ENCODE results near the gene NCKIPSD.

NCKIPSD gene

DNA sequence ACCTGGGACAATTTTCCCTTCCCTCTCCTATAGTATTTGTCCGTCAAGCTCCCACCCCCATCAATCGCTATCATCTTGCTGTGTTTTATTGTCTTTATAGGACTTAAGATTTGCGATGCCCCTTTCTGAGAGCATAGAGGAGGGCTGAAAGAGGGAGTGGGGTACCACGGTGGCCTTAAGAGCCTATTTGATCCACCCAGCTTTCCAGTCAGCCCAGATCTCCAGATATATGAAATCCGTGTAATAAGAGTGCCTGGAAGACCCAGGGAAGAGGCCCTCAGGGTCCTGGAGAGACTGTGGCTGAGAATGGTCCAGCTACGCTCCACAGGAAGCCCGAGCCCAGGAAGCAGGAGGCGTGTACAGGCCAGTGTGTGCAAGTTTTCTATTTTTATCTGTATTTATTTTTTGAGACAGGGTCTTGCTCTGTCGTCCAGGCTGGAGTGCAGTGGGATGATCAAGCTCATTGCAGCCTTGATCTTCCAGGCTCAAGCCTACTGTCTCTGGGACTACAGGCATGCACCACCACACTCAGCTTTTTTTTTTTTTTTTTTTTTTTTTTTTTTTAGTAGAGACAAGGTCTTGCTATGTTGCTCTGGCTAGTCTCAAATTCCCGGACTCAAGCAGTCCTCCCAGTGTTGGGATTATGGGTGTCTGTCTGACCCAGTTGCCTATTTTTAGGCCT is 964 bp upstream of the NCKIPSD start:
- Histone ChIP-seq H3K9ac (ENCODE audit: low read length) (peak overlapping the region; percentile 92), H3K27me3 (ENCODE audit: low read depth, low read length) (no peaks in the 10 kb centered on the region), H3K4me2 (ENCODE audit: low read length) (peak overlapping the region; percentile 89), H3K79me2 (ENCODE audit: low read length) (peaks cover 23% of the 10 kb centered on the region), H3K4me1 (ENCODE audit: low read length) (peaks cover 16% of the 10 kb centered on the region), H3K36me3 (replicated peaks; ENCODE audit: low read depth, low read length) (peaks cover 49% of the 10 kb centered on the region), H3K27ac (ENCODE audit: low read length) (peak overlapping the region; percentile 22; the same call in 1 of the 2 replicates), H3K4me3 (ENCODE audit: low read length) (peak overlapping the region; percentile 94), H2AFZ (ENCODE audit: low read depth, low read length) (no peak overlapping the region), H3K9me3 (ENCODE audit: insufficient read depth, low read length) (no peaks in the 10 kb centered on the region), H4K20me1 (ENCODE audit: insufficient read depth, low read length) (peaks cover 8% of the 10 kb centered on the region)
- TF ChIP-seq EZH2phosphoT487 (IDR thresholded peaks at IDR 0.05; ENCODE audit: low read depth) (no peak), CTCF (IDR thresholded peaks at IDR 0.05; ENCODE audit: low read depth, low read length) (no peak)

- Histone ChIP-seq H2AFZ (ENCODE audit: low read depth, low read length) (peak overlapping the region; percentile 81), H3K9ac (ENCODE audit: low read length) (peak overlapping the region; percentile 92), H3K4me2 (ENCODE audit: low read length) (peak overlapping the region; percentile 79), H4K20me1 (ENCODE audit: insufficient read depth, low read length) (peaks cover 4% of the 10 kb centered on the region), H3K4me3 (ENCODE audit: low read length) (peak overlapping the region; percentile 94), H3K27me3 (ENCODE audit: low read depth, low read length) (no peaks in the 10 kb centered on the region), H3K9me3 (ENCODE audit: insufficient read depth, low read length) (no peaks in the 10 kb centered on the region), H3K36me3 (replicated peaks; ENCODE audit: low read depth, low read length) (peaks cover 56% of the 10 kb centered on the region), H3K27ac (ENCODE audit: low read length) (peak overlapping the region; percentile 53), H3K79me2 (ENCODE audit: low read length) (peaks cover 23% of the 10 kb centered on the region), H3K4me1 (ENCODE audit: low read length) (peaks cover 18% of the 10 kb centered on the region)
- TF ChIP-seq CTCF (IDR thresholded peaks at IDR 0.05; ENCODE audit: low read depth, low read length) (no peak; the same call in 1 of the 2 replicates), EZH2phosphoT487 (IDR thresholded peaks at IDR 0.05; ENCODE audit: low read depth) (no peak)
Measured at GRCh38 chr3:48685293-48685602, 467 bp downstream of the NCKIPSD start.

- Histone ChIP-seq H3K4me3 (ENCODE audit: low read length) (peak overlapping the region; percentile 94), H3K27ac (ENCODE audit: low read length) (no peak overlapping the region), H3K9ac (ENCODE audit: low read length) (peak overlapping the region; percentile 45), H3K27me3 (ENCODE audit: low read depth, low read length) (no peaks in the 10 kb centered on the region), H2AFZ (ENCODE audit: low read depth, low read length) (no peak overlapping the region), H3K9me3 (ENCODE audit: insufficient read depth, low read length) (no peaks in the 10 kb centered on the region), H3K4me1 (ENCODE audit: low read length) (peaks cover 24% of the 10 kb centered on the region), H3K79me2 (ENCODE audit: low read length) (peaks cover 23% of the 10 kb centered on the region), H3K36me3 (replicated peaks; ENCODE audit: low read depth, low read length) (peaks cover 56% of the 10 kb centered on the region), H3K4me2 (ENCODE audit: low read length) (peak overlapping the region; percentile 79), H4K20me1 (ENCODE audit: insufficient read depth, low read length) (peaks cover 4% of the 10 kb centered on the region)
- TF ChIP-seq CTCF (IDR thresholded peaks at IDR 0.05; ENCODE audit: low read depth, low read length) (no peak), EZH2phosphoT487 (IDR thresholded peaks at IDR 0.05; ENCODE audit: low read depth) (no peak)
Measured at GRCh38 chr3:48684480-48685143, 1.1 kb downstream of the NCKIPSD start.

DNA sequence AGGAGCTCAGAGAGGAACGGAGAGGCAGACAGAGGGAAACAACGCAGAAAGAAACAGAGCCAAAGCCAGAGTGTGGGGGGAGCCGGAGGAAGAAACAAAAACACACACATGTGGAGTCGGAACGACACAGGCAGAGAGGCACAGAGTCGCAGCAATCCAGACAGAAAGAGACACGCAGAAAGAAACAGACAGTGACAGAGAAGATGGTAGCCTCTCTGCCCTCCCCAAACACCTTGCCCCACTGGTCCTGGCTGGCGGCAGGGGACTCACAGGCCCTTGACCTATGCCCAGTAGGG is 1.7 kb downstream of the NCKIPSD start:
- Histone ChIP-seq H3K4me3 (ENCODE audit: low read length) (peak overlapping the region; percentile 94; the same call in 1 of the 2 replicates), H3K79me2 (ENCODE audit: low read length) (peaks cover 23% of the 10 kb centered on the region), H3K9ac (ENCODE audit: low read length) (no peak overlapping the region), H4K20me1 (ENCODE audit: insufficient read depth, low read length) (peaks cover 4% of the 10 kb centered on the region), H2AFZ (ENCODE audit: low read depth, low read length) (no peak overlapping the region), H3K4me2 (ENCODE audit: low read length) (peak overlapping the region; percentile 79), H3K27me3 (ENCODE audit: low read depth, low read length) (no peaks in the 10 kb centered on the region), H3K4me1 (ENCODE audit: low read length) (peaks cover 25% of the 10 kb centered on the region), H3K9me3 (ENCODE audit: insufficient read depth, low read length) (no peaks in the 10 kb centered on the region), H3K36me3 (replicated peaks; ENCODE audit: low read depth, low read length) (peaks cover 59% of the 10 kb centered on the region), H3K27ac (ENCODE audit: low read length) (no peak overlapping the region)
- TF ChIP-seq CTCF (IDR thresholded peaks at IDR 0.05; ENCODE audit: low read depth, low read length) (no peak), EZH2phosphoT487 (IDR thresholded peaks at IDR 0.05; ENCODE audit: low read depth) (no peak)
